DND-41 (cell line): ENCODE results near the gene MEOX1.

Experiments used
- CTCF ChIP-seq: IDR thresholded peaks from 2 replicates; pipeline ENCODE4 v1.5.1; 2012; ENCODE audit warnings: borderline replicate concordance, low read length, moderate library complexity, mild to moderate bottlenecking; ENCODE audit not compliant: poor library complexity, severe bottlenecking; ENCODE audit errors: extremely low read depth
- EZH2 ChIP-seq: IDR thresholded peaks from 3 replicates; pipeline ENCODE4 v1.6.1; 2012; ENCODE audit warnings: borderline replicate concordance, low read depth, mild to moderate bottlenecking, moderate library complexity, low read length, inconsistent platforms; ENCODE audit not compliant: severe bottlenecking

GRCh38 chr17:43645450-43645764 lies 16.3 kb downstream of the MEOX1 start:
- TF ChIP-seq CTCF: no peak
- no peak for TF ChIP-seq EZH2
